ENCODE measurements around the gene POLDIP2. TPM values are rescaled to one million over a fixed set of nuclear protein-coding genes. Genes with fewer than 3 reads are reported as not detected.

Gene POLDIP2
- total RNA-seq, 1 donor from 2014 or later = 78.2 TPM

DNA sequence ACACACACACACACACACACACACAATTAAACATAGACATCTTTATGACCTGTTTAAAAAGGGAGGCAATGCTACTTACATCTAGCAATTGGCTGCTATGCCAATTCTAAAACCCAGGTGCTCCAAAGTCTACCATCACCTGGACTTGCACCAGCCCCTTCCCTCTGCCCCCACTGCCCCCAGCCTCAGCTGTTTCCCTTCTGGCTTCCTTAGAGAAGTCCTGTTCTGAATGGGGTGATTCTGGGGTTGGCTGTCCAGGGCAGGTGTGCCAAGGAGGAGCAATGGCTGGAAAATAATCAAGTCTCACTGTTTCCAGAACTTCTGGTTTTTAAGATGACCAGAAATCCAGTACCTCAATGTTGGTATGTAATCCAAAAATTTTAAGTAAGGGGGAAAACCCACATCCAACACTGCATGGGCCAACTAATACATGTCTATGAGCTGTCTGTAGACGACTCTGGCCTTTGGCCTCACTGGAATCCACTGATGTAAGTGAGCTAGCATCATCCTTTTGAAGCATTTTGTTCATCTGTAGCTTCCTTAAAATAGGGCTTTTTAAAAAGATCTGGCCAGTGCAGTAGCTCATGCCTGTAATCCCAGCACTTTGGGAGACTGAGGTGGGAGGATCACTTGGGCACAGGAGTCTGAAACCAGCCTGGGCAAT lies 24.1 kb downstream of the POLDIP2 start:
- DNase-seq (ENCODE audit: low read depth, low spot score) = no peak
- Mint-ChIP-seq H3K9me3 (no peaks in the 10 kb centered on the region), H3K4me3 (peak overlapping the region; percentile 98), H3K27me3 (ENCODE audit: low read depth) (peaks cover 3% of the 10 kb centered on the region), H3K4me1 (peaks cover 36% of the 10 kb centered on the region), H3K36me3 (ENCODE audit: low read depth) (no peaks in the 10 kb centered on the region), H3K27ac (ENCODE audit: unreplicated experiment) (no peak overlapping the region)
- TF ChIP-seq, protein P1, sequence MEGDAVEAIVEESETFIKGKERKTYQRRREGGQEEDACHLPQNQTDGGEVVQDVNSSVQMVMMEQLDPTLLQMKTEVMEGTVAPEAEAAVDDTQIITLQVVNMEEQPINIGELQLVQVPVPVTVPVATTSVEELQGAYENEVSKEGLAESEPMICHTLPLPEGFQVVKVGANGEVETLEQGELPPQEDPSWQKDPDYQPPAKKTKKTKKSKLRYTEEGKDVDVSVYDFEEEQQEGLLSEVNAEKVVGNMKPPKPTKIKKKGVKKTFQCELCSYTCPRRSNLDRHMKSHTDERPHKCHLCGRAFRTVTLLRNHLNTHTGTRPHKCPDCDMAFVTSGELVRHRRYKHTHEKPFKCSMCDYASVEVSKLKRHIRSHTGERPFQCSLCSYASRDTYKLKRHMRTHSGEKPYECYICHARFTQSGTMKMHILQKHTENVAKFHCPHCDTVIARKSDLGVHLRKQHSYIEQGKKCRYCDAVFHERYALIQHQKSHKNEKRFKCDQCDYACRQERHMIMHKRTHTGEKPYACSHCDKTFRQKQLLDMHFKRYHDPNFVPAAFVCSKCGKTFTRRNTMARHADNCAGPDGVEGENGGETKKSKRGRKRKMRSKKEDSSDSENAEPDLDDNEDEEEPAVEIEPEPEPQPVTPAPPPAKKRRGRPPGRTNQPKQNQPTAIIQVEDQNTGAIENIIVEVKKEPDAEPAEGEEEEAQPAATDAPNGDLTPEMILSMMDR (conservative IDR thresholded peaks at IDR 0.05) = no peak

DNA sequence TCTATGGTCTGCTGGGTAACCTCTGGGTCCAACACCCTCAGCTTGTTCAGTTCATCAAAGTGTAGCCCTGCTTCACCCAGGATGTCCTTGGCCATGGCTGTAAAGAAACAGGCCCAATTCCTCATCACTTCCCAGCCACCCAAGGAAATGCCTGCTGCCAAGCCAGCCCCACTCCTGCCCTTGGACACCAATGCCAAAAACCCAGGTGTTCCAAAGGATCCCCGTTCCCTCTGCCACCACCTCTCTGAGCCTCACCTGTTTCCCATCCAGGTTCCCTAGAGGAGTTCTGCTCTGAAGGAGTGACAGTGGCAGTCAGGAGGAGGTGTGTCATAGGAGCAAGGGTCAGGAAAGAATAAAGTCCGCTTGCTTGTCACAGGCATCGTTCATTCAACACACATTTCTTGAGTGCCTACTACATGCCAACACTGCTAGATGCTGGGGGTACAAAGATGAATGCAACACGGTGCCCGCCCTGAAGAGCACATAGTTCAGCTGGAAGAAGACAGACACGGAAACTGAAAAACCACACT lies 25.4 kb downstream of the POLDIP2 start:
- Mint-ChIP-seq H3K27me3 (ENCODE audit: low read depth) (peaks cover 3% of the 10 kb centered on the region), H3K36me3 (ENCODE audit: low read depth) (peaks cover 3% of the 10 kb centered on the region), H3K4me1 (peaks cover 34% of the 10 kb centered on the region), H3K9me3 (no peaks in the 10 kb centered on the region), H3K4me3 (peak overlapping the region; percentile 98), H3K27ac (ENCODE audit: unreplicated experiment) (no peak overlapping the region)
- DNase-seq (ENCODE audit: low read depth, low spot score) = no peak
- TF ChIP-seq, protein P1 (conservative IDR thresholded peaks at IDR 0.05) = no peak

DNA sequence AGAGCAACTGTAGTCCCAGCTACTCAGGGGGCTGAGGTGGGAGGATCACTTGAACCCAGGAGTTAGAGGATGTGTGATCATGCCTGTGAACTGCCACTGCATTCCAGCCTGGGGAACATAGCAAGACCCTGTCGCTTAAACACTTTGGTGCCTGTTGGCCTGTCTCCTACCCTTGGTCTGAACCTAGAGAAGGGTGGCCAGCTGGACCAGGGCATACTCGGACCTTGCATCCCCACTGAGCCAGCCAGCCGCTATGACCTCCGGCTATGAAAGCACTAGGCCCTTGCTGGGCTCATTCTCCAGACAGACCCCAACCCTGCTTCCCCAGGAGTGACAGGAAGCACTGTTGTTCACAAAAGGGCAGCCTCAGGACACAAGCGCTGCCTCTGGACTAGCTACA lies 26.7 kb downstream of the POLDIP2 start:
- Mint-ChIP-seq H3K4me1 (peaks cover 24% of the 10 kb centered on the region), H3K4me3 (no peak overlapping the region), H3K36me3 (ENCODE audit: low read depth) (peaks cover 8% of the 10 kb centered on the region), H3K27me3 (ENCODE audit: low read depth) (peaks cover 3% of the 10 kb centered on the region), H3K27ac (ENCODE audit: unreplicated experiment) (no peak overlapping the region), H3K9me3 (no peaks in the 10 kb centered on the region)
- TF ChIP-seq, protein P1 (conservative IDR thresholded peaks at IDR 0.05) = no peak
- DNase-seq (ENCODE audit: low read depth, low spot score) = no peak

DNA sequence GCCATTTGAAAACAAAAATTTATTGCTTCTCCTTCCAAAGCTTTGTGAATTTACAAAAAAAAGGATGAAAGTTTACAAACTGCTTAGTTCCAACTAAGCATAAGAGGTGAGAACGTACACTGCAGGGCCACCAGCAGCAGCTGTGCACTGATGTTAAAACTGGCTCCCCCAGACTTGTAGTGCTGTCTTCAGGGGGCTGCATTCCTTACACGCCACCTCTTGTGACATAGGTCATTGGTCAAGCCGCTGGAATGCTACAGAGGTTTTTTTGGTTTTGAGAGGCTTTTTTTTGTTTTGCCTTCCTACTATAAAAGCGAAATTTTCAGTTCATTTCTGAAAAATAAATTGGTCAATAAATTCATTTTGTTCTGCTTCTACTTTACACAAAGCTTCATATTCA lies 29.0 kb downstream of the POLDIP2 start:
- peaks cover 11% of the 10 kb centered on the region for H3K36me3 Mint-ChIP-seq (ENCODE audit: low read depth)
- no peak for DNase-seq (ENCODE audit: low read depth, low spot score)
- TF ChIP-seq, protein P1 (conservative IDR thresholded peaks at IDR 0.05) = no peak
- no peak overlapping the region for H3K4me3 Mint-ChIP-seq
- no peaks in the 10 kb centered on the region for H3K9me3 Mint-ChIP-seq
- H3K27me3 Mint-ChIP-seq (ENCODE audit: low read depth) = no peaks in the 10 kb centered on the region
- H3K27ac Mint-ChIP-seq (ENCODE audit: unreplicated experiment) = no peak overlapping the region
- H3K4me1 Mint-ChIP-seq = peaks cover 18% of the 10 kb centered on the region

DNA sequence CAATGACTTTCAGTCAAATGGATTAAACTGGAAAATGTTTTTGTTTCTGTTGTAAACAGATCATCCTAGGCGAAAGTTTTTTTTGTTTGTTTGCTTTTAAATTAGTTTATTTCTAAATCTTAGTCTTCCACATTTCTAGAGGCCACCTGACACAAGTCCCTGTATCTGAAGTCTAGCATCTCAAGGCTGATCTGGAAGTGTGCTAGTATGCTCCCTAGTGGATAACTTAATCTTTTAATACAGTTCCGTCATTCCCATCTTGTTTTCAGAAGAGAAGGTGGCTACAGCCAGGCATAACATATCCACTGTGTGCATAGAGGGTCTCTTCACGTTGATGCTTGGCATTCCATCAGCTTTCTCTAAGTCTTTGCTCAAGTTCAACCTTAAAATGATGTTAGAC lies 29.6 kb downstream of the POLDIP2 start:
- no peak overlapping the region for H3K4me3 Mint-ChIP-seq
- H3K4me1 Mint-ChIP-seq = peaks cover 24% of the 10 kb centered on the region
- H3K9me3 Mint-ChIP-seq = no peaks in the 10 kb centered on the region
- TF ChIP-seq, protein P1 (conservative IDR thresholded peaks at IDR 0.05) = no peak
- no peak for DNase-seq (ENCODE audit: low read depth, low spot score)
- H3K27me3 Mint-ChIP-seq (ENCODE audit: low read depth) = no peaks in the 10 kb centered on the region
- H3K36me3 Mint-ChIP-seq (ENCODE audit: low read depth) = peaks cover 11% of the 10 kb centered on the region
- no peak overlapping the region for H3K27ac Mint-ChIP-seq (ENCODE audit: unreplicated experiment)
